ENCODE results near the gene UBP1. TPM values are rescaled to one million over a fixed set of nuclear protein-coding genes. Genes with fewer than 3 reads are reported as not detected.

Gene UBP1
- total RNA-seq, 4 donors from 2014 or later, result 35.0 to 59.5 (median 46.4) TPM

DNA sequence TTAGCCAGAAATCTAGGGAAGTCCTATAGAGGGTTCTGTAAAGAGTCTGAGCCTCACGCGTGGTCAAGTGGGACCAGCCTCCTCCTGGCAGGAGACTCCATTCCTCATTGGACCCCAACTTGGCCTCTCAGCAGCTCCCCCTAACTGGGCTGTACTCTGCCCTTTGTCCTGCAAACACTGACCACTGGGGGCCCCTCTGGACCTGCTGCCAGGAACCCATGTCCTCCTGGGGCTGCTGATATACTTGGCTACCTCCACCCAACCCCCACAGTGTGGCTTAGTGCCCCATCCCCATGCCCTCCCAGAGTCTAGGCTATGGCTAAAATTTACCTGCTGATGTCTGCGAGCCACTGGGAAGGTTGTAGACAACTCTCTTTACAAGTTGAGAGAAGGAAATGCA is 62.7 kb downstream of the UBP1 start:
- Histone ChIP-seq H3K36me3 (peaks cover 0 to 42% (median 0%) of the 10 kb centered on the region in 3 donors), H3K9me3 (no peaks in the 10 kb centered on the region), H3K4me1 (peaks cover 0 to 7% (median 0%) of the 10 kb centered on the region in 3 donors), H3K4me3 (no peak overlapping the region), H3K27ac (no peak overlapping the region), H3K27me3 (no peaks in the 10 kb centered on the region)
- WGBS, 2 donors, result 92% methylated on average over 2 of the region's 3 CpGs; no CpG with 5 or more reads in 1 of the 2 donors
- intact Hi-C loops (cut with DNase I), result no loop called here
- no peak for DNase-seq
- TF ChIP-seq, protein P1, sequence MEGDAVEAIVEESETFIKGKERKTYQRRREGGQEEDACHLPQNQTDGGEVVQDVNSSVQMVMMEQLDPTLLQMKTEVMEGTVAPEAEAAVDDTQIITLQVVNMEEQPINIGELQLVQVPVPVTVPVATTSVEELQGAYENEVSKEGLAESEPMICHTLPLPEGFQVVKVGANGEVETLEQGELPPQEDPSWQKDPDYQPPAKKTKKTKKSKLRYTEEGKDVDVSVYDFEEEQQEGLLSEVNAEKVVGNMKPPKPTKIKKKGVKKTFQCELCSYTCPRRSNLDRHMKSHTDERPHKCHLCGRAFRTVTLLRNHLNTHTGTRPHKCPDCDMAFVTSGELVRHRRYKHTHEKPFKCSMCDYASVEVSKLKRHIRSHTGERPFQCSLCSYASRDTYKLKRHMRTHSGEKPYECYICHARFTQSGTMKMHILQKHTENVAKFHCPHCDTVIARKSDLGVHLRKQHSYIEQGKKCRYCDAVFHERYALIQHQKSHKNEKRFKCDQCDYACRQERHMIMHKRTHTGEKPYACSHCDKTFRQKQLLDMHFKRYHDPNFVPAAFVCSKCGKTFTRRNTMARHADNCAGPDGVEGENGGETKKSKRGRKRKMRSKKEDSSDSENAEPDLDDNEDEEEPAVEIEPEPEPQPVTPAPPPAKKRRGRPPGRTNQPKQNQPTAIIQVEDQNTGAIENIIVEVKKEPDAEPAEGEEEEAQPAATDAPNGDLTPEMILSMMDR (IDR thresholded peaks at IDR 0.05), result no peak
- TF ChIP-seq POLR2A (IDR thresholded peaks at IDR 0.05), result no peak

DNA sequence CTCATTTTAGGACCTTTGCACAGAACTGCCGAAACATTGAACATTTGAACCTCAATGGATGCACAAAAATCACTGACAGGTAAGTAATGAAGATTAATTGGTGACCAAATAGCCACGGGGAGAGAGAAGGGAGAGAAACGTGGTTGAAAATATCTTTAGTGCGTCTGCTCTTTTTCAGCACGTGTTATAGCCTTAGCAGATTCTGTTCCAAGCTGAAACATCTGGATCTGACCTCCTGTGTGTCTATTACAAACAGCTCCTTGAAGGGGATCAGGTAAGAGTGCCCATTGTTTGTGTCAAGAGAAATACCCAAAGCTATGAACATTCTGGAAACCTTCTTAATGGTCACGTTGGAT is 67.1 kb downstream of the UBP1 start:
- DNase-seq, result no peak
- no peaks in the 10 kb centered on the region for H3K27me3 ChIP-seq
- WGBS, 2 donors, result 45 to 53% methylated on average over 6 of the region's 6 CpGs
- TF ChIP-seq POLR2A (IDR thresholded peaks at IDR 0.05), result no peak
- TF ChIP-seq, protein P1 (IDR thresholded peaks at IDR 0.05), result no peak
- no peak overlapping the region for H3K4me3 ChIP-seq
- intact Hi-C loops (cut with DNase I), result loop anchor here (5.0 kb wide), 1 partner anchor 241 kb away; no protein-coding TSS in a partner anchor
- H3K36me3 ChIP-seq, result peaks cover 0 to 25% (median 0%) of the 10 kb centered on the region in 3 donors
- peaks cover 0 to 8% (median 0%) of the 10 kb centered on the region in 3 donors for H3K4me1 ChIP-seq
- H3K27ac ChIP-seq, result no peak overlapping the region
- H3K9me3 ChIP-seq, result no peaks in the 10 kb centered on the region

DNA sequence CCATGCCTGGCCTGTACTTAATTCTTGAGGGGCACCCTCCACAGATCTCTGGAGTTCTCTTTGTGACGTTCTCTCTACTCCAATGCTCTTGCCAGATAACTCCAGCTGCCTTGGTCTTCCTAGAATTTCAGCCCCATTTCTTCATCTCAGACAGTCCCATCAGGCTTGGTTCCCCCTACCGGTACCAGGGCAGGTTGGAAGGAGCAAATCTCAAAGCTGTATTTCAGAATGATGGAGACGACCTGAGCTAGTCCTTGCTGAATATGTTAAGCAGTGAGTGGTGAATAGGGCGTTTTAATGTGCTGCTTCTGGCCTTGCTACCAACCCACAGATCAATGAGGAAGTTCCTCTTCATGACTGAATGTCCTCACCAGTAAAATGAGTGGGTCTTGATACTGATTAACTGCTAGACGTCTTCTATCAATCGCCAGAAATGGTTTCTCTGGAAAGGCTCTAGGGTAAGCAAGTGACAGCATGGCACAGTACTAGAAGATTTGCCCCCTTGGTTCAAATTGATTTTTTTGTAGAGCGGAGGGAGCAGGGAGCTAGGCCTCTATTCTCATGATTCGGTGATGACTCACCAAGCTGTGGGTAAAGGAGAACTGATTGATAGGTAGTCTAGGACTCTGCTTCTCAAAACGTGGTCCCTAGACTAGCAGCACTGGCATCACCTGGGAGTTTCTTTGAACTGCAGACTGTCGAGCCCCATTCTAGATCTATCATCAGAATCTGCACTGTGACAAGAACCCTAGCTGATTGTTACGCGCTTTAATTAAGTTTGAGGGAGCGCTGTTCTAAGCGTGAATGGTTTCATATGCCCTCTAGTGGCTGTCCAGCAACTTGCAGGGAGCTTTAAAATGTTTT is 67.8 kb downstream of the UBP1 start:
- Histone ChIP-seq H3K4me3 (no peak overlapping the region), H3K36me3 (peaks cover 0 to 19% (median 0%) of the 10 kb centered on the region in 3 donors), H3K9me3 (no peaks in the 10 kb centered on the region), H3K27ac (no peak overlapping the region), H3K27me3 (no peaks in the 10 kb centered on the region), H3K4me1 (peaks cover 0 to 8% (median 0%) of the 10 kb centered on the region in 3 donors)
- intact Hi-C loops (cut with DNase I), result loop anchor here (5.0 kb wide), 1 partner anchor 240 kb away; no protein-coding TSS in a partner anchor
- DNase-seq, result no peak
- TF ChIP-seq, protein P1 (IDR thresholded peaks at IDR 0.05), result peak; percentile 71 to 91 (median 89)
- no peak for TF ChIP-seq POLR2A (IDR thresholded peaks at IDR 0.05)
- 36 to 40% methylated on average over 12 to 13 of the region's 14 CpGs for WGBS, 2 donors

DNA sequence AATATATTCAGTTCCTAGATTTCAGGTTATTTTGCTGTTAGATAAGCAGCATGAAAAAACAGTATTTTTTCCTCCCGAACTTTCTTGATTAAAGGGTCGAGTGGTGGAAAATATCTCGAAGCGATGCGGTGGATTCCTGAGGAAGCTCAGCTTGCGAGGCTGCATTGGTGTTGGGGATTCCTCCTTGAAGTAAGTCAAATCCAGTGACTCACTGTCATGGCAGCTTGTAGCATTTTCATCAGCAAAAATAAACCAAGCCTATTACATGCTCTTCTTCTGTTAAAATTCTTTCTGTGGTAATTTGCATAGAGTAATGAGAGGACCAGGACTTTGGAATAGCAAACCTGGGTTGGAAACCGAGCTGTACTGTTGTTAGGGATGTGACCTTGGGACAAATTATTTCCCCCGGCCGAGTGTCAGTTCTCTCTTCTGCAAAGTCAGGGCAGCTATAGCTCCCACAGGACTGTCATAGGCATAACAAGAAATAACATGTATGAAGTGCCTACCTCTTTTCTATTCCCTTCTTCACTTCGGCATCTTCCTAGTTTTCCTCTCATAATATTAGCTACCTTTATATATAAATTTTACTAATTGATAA is 75.6 kb downstream of the UBP1 start:
- Histone ChIP-seq H3K4me1 (peaks cover 0 to 6% (median 4%) of the 10 kb centered on the region in 3 donors), H3K9me3 (no peaks in the 10 kb centered on the region), H3K36me3 (no peaks in the 10 kb centered on the region), H3K27me3 (no peaks in the 10 kb centered on the region), H3K27ac (no peak overlapping the region), H3K4me3 (no peak overlapping the region)
- 83 to 93% methylated on average over 10 of the region's 10 CpGs for WGBS, 2 donors
- intact Hi-C loops (cut with DNase I), result loop anchor here (10.0 kb wide), 1 partner anchor 420 kb away; no protein-coding TSS in a partner anchor
- no peak for TF ChIP-seq POLR2A (IDR thresholded peaks at IDR 0.05)
- TF ChIP-seq, protein P1 (IDR thresholded peaks at IDR 0.05), result no peak
- no peak for DNase-seq

DNA sequence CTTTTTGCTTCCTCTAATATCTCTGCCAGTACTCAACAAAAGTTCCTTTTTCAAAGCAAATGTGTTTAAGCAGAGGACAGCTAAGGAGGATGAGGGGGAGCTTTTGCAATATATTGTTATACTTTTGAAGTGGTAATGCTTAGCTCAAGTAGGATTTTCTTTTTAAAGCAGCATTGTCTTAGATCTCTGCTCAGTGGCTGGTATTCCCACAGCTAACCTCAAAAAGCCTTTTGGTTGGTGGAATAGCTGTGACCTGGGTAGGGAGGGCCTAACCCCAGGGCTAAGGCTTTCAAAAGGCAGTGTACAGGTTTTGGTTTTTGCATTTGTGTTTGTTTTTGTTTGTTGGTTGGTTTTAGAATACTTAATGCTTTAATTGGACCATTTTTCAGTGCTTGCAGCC is 76.1 kb downstream of the UBP1 start:
- no peak for TF ChIP-seq POLR2A (IDR thresholded peaks at IDR 0.05)
- TF ChIP-seq, protein P1 (IDR thresholded peaks at IDR 0.05), result no peak
- intact Hi-C loops (cut with DNase I), result loop anchor here (10.0 kb wide), 1 partner anchor 419 kb away; no protein-coding TSS in a partner anchor
- H3K9me3 ChIP-seq, result no peaks in the 10 kb centered on the region
- H3K4me1 ChIP-seq, result peaks cover 0 to 6% (median 4%) of the 10 kb centered on the region in 3 donors
- no peak overlapping the region for H3K27ac ChIP-seq
- no peak for DNase-seq
- H3K36me3 ChIP-seq, result no peaks in the 10 kb centered on the region
- no peaks in the 10 kb centered on the region for H3K27me3 ChIP-seq
- H3K4me3 ChIP-seq, result no peak overlapping the region
